Stimulated activated CD8-positive, alpha-beta memory T cell treated with anti-CD3 and anti-CD28 coated beads, Interleukin-15, amount 100 ng/mL, for 24 hours (primary cell): ENCODE results near the gene IMP4.

Experiments used
- DNase-seq: peaks from one replicate; pipeline ENCODE4 v3.0.0-alpha.2; 2020; ENCODE audit warnings: low read depth

Gene IMP4

GRCh38 chr2:130378206-130378897 lies 35.7 kb downstream of the IMP4 start:
- no peak for DNase-seq

- no peak for DNase-seq
These were observed 36.2 kb downstream of the IMP4 start for GRCh38 chr2:130378898-130379214.

GRCh38 chr2:130380096-130380934 lies 37.6 kb downstream of the IMP4 start:
- no peak for DNase-seq

GRCh38 chr2:130381145-130381544 lies 38.4 kb downstream of the IMP4 start:
- no peak for DNase-seq

GRCh38 chr2:130381619-130382018 lies 38.9 kb downstream of the IMP4 start:
- DNase-seq, result no peak

GRCh38 chr2:130382313-130382917 lies 39.7 kb downstream of the IMP4 start:
- DNase-seq, result no peak

GRCh38 chr2:130385709-130386108 lies 43.0 kb downstream of the IMP4 start:
- DNase-seq, result no peak

GRCh38 chr2:130387071-130387400 lies 44.3 kb downstream of the IMP4 start:
- DNase-seq, result no peak

GRCh38 chr2:130387804-130388203 lies 45.1 kb downstream of the IMP4 start:
- no peak for DNase-seq

- no peak for DNase-seq
These were observed 45.7 kb downstream of the IMP4 start for GRCh38 chr2:130388221-130388907.

GRCh38 chr2:130389358-130389757 lies 46.7 kb downstream of the IMP4 start:
- no peak for DNase-seq

GRCh38 chr2:130389783-130390182 lies 47.1 kb downstream of the IMP4 start:
- DNase-seq, result no peak

GRCh38 chr2:130390460-130391057 lies 47.9 kb downstream of the IMP4 start:
- DNase-seq, result no peak

GRCh38 chr2:130391058-130391871 lies 48.6 kb downstream of the IMP4 start:
- DNase-seq, result no peak

- no peak for DNase-seq
These were observed 49.4 kb downstream of the IMP4 start for GRCh38 chr2:130391872-130392670.

- no peak for DNase-seq
These were observed 50.7 kb downstream of the IMP4 start for GRCh38 chr2:130393318-130393910.
